GM23338 (cell line): ENCODE results near the gene MASP2.

Experiments
- CREB1 ChIP-seq: fragments of 250-450 bp; sonication (Bioruptor Pico); IDR thresholded peaks from 2 replicates; pipeline ENCODE4 v1.5.0; 2020; ENCODE audit warnings: low read depth, mild to moderate bottlenecking, moderate library complexity
- EZH2 ChIP-seq: fragments of 200-600 bp; sonication (generic); IDR thresholded peaks from one replicate; pipeline ENCODE4 v1.8.0; 2017; ENCODE audit warnings: antibody characterized with exemption, mild to moderate bottlenecking, low read depth; ENCODE audit not compliant: unreplicated experiment
- EZH2phosphoT487 ChIP-seq: fragments of 200-600 bp; sonication (generic); IDR thresholded peaks from one replicate; pipeline ENCODE4 v1.8.1; 2018; ENCODE audit warnings: antibody characterized with exemption; ENCODE audit not compliant: unreplicated experiment
- JUNB ChIP-seq: IDR thresholded peaks from one replicate; pipeline ENCODE4 v1.6.1; 2016; ENCODE audit warnings: antibody characterized with exemption; ENCODE audit not compliant: unreplicated experiment
- POLR2AphosphoS5 ChIP-seq: IDR thresholded peaks from 2 replicates; pipeline ENCODE4 v1.6.1; 2016; ENCODE audit warnings: antibody characterized with exemption, low read depth
- TF ChIP-seq, protein P1 (sequence below), 2 experiments: fragments of 200-600 bp in 1 of 2; sonication (generic) in 1 of 2; conservative IDR thresholded peaks; 2 replicates each; pipeline versions ENCODE4 v1.5.1 to v1.6.1; 2016 to 2017; ENCODE audit warnings: antibody characterized with exemption in 2 of 2, low read depth in 2 of 2, mild to moderate bottlenecking in 2 of 2, moderate library complexity in 1 of 2
- TF ChIP-seq, protein P2 (sequence below): IDR thresholded peaks from one replicate; pipeline ENCODE4 v1.6.1; 2018; ENCODE audit warnings: antibody characterized with exemption; ENCODE audit not compliant: unreplicated experiment

DNA sequence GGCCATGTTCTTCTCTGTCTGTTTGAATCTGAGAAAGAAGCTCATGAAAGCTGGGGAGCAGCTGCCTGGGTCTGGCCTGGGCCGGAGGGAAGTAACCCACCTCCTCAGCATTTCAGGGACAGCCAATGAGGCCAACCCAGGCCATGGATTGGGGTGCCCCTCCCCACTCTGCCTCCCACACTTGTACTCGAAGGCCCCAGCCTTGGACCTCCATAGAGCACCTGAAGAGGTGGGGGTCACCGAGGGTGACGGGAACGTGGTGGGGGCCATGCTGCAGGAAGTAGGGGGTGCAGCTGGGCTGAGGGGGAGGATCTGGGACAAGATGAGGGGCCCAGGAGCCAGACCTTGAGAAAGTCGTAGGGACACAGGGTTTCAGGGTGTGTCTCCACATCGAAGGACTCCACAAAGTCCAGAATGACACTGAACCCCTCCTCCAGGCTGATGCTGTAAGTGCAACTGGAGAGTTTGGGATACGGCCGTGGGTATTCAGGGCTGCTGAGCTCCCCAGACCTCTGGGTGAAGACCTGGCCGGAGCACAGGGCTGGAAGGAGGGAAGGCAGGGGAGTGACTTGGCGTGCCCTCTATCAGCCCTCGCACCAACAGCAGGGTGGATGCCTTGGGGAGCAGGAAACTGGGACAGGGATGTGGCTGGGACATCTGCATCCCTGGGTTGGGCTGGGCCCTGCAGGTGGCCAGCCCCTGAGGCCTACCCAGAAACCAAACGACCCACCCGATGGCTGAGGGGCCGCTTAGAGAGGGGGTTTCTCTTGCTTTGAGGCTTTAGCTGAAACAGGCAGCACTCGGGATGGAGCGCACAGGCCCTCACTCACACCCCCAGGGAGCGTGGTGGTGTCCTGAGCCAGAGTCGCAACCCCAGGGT lies 3.8 kb downstream of the MASP2 start:
- TF ChIP-seq EZH2phosphoT487 (no peak), EZH2 (no peak), JUNB (no peak), POLR2AphosphoS5 (no peak), CREB1 (CRISPR knock-in tag) (no peak)
- TF ChIP-seq, protein P1, sequence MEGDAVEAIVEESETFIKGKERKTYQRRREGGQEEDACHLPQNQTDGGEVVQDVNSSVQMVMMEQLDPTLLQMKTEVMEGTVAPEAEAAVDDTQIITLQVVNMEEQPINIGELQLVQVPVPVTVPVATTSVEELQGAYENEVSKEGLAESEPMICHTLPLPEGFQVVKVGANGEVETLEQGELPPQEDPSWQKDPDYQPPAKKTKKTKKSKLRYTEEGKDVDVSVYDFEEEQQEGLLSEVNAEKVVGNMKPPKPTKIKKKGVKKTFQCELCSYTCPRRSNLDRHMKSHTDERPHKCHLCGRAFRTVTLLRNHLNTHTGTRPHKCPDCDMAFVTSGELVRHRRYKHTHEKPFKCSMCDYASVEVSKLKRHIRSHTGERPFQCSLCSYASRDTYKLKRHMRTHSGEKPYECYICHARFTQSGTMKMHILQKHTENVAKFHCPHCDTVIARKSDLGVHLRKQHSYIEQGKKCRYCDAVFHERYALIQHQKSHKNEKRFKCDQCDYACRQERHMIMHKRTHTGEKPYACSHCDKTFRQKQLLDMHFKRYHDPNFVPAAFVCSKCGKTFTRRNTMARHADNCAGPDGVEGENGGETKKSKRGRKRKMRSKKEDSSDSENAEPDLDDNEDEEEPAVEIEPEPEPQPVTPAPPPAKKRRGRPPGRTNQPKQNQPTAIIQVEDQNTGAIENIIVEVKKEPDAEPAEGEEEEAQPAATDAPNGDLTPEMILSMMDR (conservative IDR thresholded peaks at IDR 0.05; ENCODE audit: low read depth in 2 of 2) = no peak
- TF ChIP-seq, protein P2, sequence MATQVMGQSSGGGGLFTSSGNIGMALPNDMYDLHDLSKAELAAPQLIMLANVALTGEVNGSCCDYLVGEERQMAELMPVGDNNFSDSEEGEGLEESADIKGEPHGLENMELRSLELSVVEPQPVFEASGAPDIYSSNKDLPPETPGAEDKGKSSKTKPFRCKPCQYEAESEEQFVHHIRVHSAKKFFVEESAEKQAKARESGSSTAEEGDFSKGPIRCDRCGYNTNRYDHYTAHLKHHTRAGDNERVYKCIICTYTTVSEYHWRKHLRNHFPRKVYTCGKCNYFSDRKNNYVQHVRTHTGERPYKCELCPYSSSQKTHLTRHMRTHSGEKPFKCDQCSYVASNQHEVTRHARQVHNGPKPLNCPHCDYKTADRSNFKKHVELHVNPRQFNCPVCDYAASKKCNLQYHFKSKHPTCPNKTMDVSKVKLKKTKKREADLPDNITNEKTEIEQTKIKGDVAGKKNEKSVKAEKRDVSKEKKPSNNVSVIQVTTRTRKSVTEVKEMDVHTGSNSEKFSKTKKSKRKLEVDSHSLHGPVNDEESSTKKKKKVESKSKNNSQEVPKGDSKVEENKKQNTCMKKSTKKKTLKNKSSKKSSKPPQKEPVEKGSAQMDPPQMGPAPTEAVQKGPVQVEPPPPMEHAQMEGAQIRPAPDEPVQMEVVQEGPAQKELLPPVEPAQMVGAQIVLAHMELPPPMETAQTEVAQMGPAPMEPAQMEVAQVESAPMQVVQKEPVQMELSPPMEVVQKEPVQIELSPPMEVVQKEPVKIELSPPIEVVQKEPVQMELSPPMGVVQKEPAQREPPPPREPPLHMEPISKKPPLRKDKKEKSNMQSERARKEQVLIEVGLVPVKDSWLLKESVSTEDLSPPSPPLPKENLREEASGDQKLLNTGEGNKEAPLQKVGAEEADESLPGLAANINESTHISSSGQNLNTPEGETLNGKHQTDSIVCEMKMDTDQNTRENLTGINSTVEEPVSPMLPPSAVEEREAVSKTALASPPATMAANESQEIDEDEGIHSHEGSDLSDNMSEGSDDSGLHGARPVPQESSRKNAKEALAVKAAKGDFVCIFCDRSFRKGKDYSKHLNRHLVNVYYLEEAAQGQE = no peak
